Testis (tissue), 3 donors: ENCODE results near the gene OLFM1. TPM values are rescaled to one million over a fixed set of nuclear protein-coding genes. Genes with fewer than 3 reads are reported as not detected.

Source experiments
- DNase-seq: peaks from one replicate; pipeline ENCODE4 v3.0.0-alpha.2; 2019
- H3K27ac ChIP-seq, 2 donors: fragments of 200-600 bp; sonication (generic); one replicate each; pipeline ENCODE4 v1.5.1; 2019
- H3K27me3 ChIP-seq: fragments of 200-600 bp; sonication (generic); one replicate; pipeline ENCODE4 v1.5.1; 2019
- H3K36me3 ChIP-seq: fragments of 200-600 bp; sonication (generic); one replicate; pipeline ENCODE4 v1.5.1; 2017; ENCODE audit warnings: low read depth; ENCODE audit errors: missing control alignments
- H3K4me1 ChIP-seq: fragments of 200-600 bp; sonication (generic); one replicate; pipeline ENCODE4 v1.5.1; 2019
- H3K4me3 ChIP-seq, 2 donors: fragments of 200-600 bp; sonication (generic); one replicate each; pipeline ENCODE4 v1.5.1; 2017 to 2019
- H3K9me3 ChIP-seq: fragments of 200-600 bp; sonication (generic); one replicate; pipeline ENCODE4 v1.5.1; 2017
- CTCF ChIP-seq, 3 experiments: fragments of 450-650 bp in 2 of 3; fragments of 200-600 bp in 1 of 3; sonication (generic) in 1 of 3; IDR thresholded peaks; one replicate each; pipeline ENCODE4 v1.5.1; 2016 to 2019; ENCODE audit warnings: antibody characterized with exemption in 3 of 3, mild to moderate bottlenecking in 2 of 3, moderate library complexity in 1 of 3
- POLR2A ChIP-seq: fragments of 450-650 bp; IDR thresholded peaks from one replicate; pipeline ENCODE4 v1.6.1; 2017; ENCODE audit warnings: antibody characterized with exemption, mild to moderate bottlenecking, moderate library complexity
- WGBS, 2 donors: methylation state at CpG; one replicate each; pipeline ENCODE4 v1.1.5; 2018; 5-methylcytosine and 5-hydroxymethylcytosine counted together
- intact Hi-C: fragments of 100-400 bp; cut with DNase I; formaldehyde crosslinking; loops from one replicate; pipeline ENCODE4 v1.15.1; 2023; ENCODE audit warnings: low total_unique reads
- polyA plus RNA-seq: library from polyadenylated mRNA; stranded (reverse); fragments of 350-450 nt; fragmentation: Illumina TruSeq; extraction: RNeasy Lipid Tissue Mini Kit (QIAGEN cat#74804); gene quantifications from one replicate; pipeline ENCODE4 v1.2.3, GENCODE V29; 2014; ENCODE audit warnings: low read depth, low replicate concordance; ENCODE audit not compliant: insufficient read depth
- total RNA-seq, 2 donors: library from RNA; depleted of rRNA; stranded (reverse); fragments of >200 nt; gene quantifications; one replicate each; pipeline ENCODE4 v1.2.3, GENCODE V29; 2016

OLFM1 gene
- total and polyA plus RNA-seq, 3 donors from 2014 or later, result 13.9 to 24.4 (median 16.0) TPM

- peaks cover 23% of the 10 kb centered on the region for H3K4me1 ChIP-seq
- DNase-seq, result no peak
- 43 to 75% methylated on average over 5 of the region's 5 CpGs for WGBS, 2 donors
- intact Hi-C loops, result no loop called here
- no peaks in the 10 kb centered on the region for H3K36me3 ChIP-seq
- H3K27ac ChIP-seq, result no peak overlapping the region
- H3K9me3 ChIP-seq, result no peaks in the 10 kb centered on the region
- H3K27me3 ChIP-seq, result no peaks in the 10 kb centered on the region
- TF ChIP-seq POLR2A (no peak), CTCF (IDR thresholded peaks at IDR 0.05) (no peak)
- H3K4me3 ChIP-seq, result no peak overlapping the region
These were observed 3.1 kb downstream of the OLFM1 start for GRCh38 chr9:135090547-135090946.

DNA sequence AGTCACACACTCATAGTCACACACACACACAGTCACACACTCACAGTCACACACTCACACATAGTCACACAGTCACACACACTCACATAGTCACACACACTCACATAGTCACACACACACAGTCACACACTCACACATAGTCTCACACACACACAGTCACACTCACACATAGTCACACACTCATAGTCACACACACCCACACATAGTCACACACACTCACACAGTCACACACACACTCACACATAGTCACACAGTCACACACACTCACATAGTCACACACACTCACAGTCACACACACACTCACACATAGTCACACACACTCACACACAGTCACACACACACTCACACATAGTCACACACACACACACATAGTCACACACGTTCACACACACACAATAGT is 4.1 kb downstream of the OLFM1 start:
- Histone ChIP-seq H3K36me3 (no peaks in the 10 kb centered on the region), H3K9me3 (no peaks in the 10 kb centered on the region), H3K4me3 (no peak overlapping the region), H3K27ac (no peak overlapping the region), H3K27me3 (no peaks in the 10 kb centered on the region), H3K4me1 (peaks cover 15% of the 10 kb centered on the region)
- no peak for TF ChIP-seq POLR2A
- no peak for TF ChIP-seq CTCF (IDR thresholded peaks at IDR 0.05)
- DNase-seq, result no peak
- intact Hi-C loops, result no loop called here
- 40 to 79% methylated on average over 1 of the region's 1 CpG for WGBS, 2 donors

DNA sequence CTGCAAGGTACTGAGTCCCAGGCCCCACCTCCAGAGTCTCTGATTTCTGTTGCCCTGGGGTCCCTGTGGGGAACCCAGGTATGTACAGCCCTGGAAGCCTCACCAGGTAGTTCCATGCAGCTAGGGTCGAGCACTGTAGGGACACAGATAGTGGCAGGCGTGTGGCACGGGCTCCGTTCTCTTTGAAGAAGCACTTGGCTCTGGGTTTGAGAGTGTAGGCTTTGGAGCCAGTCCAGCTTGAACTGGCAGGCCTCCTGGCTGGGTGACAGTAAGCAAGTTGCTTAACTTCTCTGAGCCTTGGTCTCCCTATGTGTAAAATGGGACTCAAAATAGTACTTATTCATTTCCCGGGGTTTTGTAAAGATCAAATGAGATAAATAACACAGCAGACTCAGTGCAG is 5.6 kb downstream of the OLFM1 start:
- H3K27ac ChIP-seq, result no peak overlapping the region
- peaks cover 8% of the 10 kb centered on the region for H3K4me1 ChIP-seq
- no peaks in the 10 kb centered on the region for H3K9me3 ChIP-seq
- no peaks in the 10 kb centered on the region for H3K36me3 ChIP-seq
- WGBS, 2 donors, result 86 to 88% methylated on average over 5 of the region's 5 CpGs
- no peak for DNase-seq
- no peak overlapping the region for H3K4me3 ChIP-seq
- intact Hi-C loops, result no loop called here
- H3K27me3 ChIP-seq, result no peaks in the 10 kb centered on the region
- TF ChIP-seq CTCF (IDR thresholded peaks at IDR 0.05) (no peak), POLR2A (no peak)

GRCh38 chr9:135093911-135094584 is 6.6 kb downstream of the OLFM1 start:
- H3K27me3 ChIP-seq, result no peaks in the 10 kb centered on the region
- intact Hi-C loops, result no loop called here

More at GRCh38 chr9:135093911-135094584, 6.6 kb downstream of the OLFM1 start:
- TF ChIP-seq POLR2A (no peak), CTCF (IDR thresholded peaks at IDR 0.05) (no peak)
- WGBS, 2 donors, result 68 to 77% methylated on average over 13 of the region's 13 CpGs
- DNase-seq, result no peak
- H3K4me3 ChIP-seq, result no peak overlapping the region
- H3K36me3 ChIP-seq, result no peaks in the 10 kb centered on the region
- no peaks in the 10 kb centered on the region for H3K9me3 ChIP-seq
- H3K27ac ChIP-seq, result no peak overlapping the region
- H3K4me1 ChIP-seq, result peaks cover 4% of the 10 kb centered on the region
